Fibroblast of mammary gland (primary cell): ENCODE results near the gene CDK2.

Experiments used
- DNase-seq: peaks from one replicate; pipeline ENCODE4 v3.0.0-alpha.2; 2010; ENCODE audit warnings: low read depth
- H3K4me3 ChIP-seq: 2 replicates; pipeline ENCODE4 v1.5.1; 2011; ENCODE audit warnings: low read depth, mild to moderate bottlenecking, low read length, moderate library complexity; ENCODE audit not compliant: control insufficient read depth
- TF ChIP-seq, protein P1 (sequence below): conservative IDR thresholded peaks from 2 replicates; pipeline ENCODE4 v1.5.1; 2011; ENCODE audit warnings: low read depth, low read length, inconsistent platforms; ENCODE audit not compliant: control insufficient read depth, insufficient read depth

The CDK2 gene

DNA sequence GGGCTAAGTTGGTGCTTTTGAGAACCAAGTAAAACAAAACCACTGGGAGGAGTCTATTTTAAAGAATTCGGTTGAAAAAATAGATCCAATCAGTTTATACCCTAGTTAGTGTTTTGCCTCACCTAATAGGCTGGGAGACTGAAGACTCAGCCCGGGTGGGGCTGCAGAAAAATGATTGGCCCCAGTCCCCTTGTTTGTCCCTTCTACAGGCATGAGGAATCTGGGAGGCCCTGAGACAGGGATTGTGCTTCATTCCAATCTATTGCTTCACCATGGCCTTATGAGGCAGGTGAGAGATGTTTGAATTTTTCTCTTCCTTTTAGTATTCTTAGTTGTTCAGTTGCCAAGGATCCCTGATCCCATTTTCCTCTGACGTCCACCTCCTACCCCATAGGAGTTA, 5.4 kb downstream of the CDK2 start:
- H3K4me3 ChIP-seq: no peak overlapping the region
- TF ChIP-seq, protein P1, sequence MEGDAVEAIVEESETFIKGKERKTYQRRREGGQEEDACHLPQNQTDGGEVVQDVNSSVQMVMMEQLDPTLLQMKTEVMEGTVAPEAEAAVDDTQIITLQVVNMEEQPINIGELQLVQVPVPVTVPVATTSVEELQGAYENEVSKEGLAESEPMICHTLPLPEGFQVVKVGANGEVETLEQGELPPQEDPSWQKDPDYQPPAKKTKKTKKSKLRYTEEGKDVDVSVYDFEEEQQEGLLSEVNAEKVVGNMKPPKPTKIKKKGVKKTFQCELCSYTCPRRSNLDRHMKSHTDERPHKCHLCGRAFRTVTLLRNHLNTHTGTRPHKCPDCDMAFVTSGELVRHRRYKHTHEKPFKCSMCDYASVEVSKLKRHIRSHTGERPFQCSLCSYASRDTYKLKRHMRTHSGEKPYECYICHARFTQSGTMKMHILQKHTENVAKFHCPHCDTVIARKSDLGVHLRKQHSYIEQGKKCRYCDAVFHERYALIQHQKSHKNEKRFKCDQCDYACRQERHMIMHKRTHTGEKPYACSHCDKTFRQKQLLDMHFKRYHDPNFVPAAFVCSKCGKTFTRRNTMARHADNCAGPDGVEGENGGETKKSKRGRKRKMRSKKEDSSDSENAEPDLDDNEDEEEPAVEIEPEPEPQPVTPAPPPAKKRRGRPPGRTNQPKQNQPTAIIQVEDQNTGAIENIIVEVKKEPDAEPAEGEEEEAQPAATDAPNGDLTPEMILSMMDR: no peak
- peak; percentile 69 for DNase-seq

DNA sequence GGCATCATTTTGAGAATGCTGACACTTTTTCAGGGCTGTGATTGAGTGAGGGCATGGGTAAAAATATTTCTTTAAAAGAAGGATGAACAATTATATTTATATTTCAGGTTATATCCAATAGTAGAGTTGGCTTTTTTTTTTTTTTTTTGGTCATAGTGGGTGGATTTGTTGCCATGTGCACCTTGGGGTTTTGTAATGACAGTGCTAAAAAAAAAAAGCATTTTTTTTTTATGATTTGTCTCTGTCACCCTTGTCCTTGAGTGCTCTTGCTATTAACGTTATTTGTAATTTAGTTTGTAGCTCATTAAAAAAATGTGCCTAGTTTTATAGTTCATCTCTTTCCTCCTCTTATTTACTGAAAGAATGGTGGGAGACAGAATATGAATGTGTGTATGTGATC, 5.8 kb downstream of the CDK2 start:
- TF ChIP-seq, protein P1: no peak
- DNase-seq: no peak
- H3K4me3 ChIP-seq: peak overlapping the region; percentile 72

DNA sequence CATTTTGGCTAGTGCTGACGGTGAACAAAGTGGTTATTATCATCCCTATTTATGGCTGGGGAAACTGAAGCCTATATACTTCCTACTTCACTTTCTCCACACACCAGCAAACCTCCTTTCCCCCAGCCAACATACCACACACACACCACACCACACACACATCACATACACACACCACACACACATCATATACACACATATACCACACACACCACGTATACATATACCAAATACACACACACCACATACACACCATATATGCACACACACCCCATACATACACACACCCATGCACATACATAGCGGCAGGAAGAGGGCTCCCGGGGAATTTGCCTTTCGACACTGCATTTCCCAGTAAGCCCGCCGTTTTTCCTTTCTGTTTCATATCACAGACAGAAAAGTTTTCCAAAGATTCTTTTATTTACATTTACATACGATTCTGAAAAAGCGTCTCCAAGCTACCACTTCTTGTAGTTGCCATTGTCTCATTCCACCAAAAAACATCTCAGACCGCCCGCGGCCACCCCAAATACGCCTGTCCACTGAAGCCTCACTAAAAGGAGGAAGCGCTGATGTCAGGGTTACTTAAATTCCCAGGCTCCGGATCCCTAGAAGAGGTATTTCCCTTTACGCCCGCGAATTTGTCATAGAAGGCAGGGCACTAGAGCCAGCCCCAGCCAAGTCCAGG, 6.4 kb downstream of the CDK2 start:
- TF ChIP-seq, protein P1: no peak
- no peak for DNase-seq
- peak overlapping the region; percentile 72 for H3K4me3 ChIP-seq

DNA sequence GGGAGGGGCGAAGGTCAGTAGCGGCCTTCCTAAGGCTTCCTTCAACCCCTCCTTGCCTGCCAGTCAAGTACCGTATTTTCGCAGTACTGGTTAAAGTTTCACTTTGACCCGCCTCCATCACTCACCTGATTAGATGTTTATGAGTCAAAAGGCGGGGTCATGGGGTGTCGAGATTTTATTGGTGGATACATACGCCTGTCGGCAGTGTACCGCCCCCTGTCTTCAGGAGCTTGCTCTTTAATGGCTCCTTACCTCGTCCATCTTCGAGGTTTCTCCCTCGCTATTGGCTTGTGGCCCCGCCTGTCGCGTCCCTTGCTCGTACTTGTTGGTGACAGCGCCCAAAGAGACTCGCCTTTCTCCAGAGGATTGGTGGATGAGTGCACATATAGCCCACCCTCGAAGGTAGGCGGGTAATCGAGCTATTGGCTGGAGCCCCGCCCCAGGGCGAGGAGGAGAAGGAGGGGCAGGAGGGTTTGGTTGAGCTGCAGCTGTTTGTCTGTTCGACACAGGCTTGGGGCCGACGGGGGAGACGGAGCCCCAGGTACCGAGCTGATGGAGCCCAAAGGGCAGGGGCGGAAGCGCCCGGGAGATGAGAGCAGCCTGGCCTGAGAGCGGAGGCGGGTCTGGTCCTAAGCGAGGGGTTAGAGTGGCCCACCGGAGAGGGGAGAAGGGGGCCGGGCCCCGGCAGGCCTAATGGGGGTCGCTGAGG, 7.1 kb downstream of the CDK2 start, which contains the start of gene RAB5B:
Gene RAB5B (plus strand): TSS at position 480 of the 709 bp plus-strand sequence. CDS start 12,883 bp downstream, outside the sequence.
- peak within 1 kb of the TSS; percentile 93 for H3K4me3 ChIP-seq
- peak; percentile 100 for DNase-seq
- TF ChIP-seq, protein P1: no peak

DNA sequence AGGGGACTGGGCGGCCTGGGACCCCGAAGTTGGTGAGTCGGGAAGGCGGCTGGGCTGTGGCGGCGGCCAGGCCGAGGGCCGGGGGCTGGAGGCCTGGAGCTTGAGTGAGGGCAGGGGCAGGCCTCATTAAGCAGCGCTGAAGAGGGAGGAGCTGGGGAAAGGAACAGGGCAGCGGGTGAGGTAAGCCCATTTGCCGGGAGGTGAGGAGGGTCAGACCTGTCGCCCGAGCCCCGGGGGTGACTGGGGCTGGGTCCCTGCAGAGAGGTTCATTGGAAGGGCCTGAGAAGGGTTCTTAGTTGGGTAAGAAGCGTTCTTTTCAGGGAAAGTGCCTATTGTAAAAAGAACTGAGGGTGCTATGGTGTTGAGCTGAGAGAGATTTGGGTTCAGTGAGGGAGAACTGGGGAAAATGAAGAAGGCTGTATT, 7.7 kb downstream of the CDK2 start:
- peak; percentile 49 for DNase-seq
- TF ChIP-seq, protein P1: no peak
- peak overlapping the region; percentile 93 for H3K4me3 ChIP-seq

DNA sequence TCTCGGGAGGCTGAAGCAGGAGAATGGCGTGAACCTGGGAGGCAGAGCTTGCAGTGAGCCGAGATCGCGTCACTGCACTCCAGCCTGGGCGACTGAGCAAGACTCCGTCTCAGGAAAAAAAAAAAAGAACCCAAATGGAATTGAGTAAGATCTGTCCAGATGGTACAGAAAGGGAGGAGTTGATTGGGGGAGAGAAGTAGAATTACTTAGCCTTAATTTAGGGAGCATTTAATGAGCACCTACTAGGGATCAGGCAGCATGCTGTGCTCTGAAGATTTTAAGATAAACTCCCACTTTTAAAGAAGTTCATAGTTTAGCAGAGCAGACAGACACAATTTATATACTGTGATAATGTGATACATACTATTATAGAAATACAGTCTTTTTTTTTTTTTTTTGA, 11.8 kb downstream of the CDK2 start:
- no peak for DNase-seq
- TF ChIP-seq, protein P1: no peak
- no peak overlapping the region for H3K4me3 ChIP-seq
